ENCODE measurements around the gene SLC25A25. TPM values are rescaled to one million over a fixed set of nuclear protein-coding genes. Genes with fewer than 3 reads are reported as not detected.

SLC25A25 gene
- total RNA-seq, result 8.0 and 12.2 TPM in 2 replicates

GRCh38 chr9:128067645-128068385, at the start of gene SLC25A25:
SLC25A25 (plus strand) TSS chr9:128068232; CDS start chr9:128068320, 88 bp downstream.

DNA sequence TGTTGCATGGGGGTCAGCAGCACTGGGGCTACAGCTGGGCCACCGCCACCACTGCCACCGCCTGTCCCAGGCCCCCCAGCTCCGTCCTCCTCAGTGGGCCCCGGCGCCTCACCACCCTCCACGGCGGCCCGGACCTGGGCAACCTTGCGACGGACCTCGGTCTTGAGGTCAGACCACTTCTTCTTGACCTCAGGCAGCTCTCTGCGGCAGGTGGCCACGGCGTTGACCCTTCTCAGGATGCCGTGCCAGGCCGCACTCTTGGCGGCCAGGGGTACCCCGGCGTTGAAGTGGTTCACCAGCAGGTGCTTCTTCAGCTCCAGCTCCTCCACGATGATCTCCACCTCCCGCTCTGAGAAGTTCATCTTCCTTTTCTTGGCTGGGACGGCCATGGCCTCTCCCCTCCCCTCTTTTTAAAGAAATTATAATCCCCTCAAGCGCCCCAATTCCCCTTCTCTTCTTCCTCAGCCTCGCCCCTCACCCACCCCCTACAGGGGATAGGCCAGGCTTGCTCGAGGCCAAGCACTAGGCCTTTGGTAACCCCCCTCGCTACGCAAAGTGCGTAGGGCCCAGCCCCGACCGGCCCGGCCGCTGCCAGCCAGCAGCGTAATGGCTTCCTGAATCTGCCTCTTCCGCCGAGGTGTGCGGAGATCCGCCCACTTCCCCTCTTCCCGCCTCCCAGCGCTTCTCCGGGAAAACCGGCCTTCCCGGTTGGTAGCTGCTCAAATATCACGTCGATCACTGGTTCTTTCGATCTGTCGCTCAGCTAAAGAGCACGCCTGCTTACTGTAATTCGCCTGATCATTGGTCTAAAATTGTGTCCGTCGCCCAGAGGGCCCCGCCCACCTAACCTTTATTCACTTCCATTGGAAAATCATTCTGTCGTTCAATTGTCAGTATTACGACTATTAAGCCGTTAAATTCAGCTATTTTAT, 1.1 kb upstream of the SLC25A25 start, which contains the start of gene NAIF1:
Gene NAIF1, minus strand, starts transcription at position 608 of the 932 bp plus-strand sequence. Its CDS starts 219 bp downstream, at position 389.

DNA sequence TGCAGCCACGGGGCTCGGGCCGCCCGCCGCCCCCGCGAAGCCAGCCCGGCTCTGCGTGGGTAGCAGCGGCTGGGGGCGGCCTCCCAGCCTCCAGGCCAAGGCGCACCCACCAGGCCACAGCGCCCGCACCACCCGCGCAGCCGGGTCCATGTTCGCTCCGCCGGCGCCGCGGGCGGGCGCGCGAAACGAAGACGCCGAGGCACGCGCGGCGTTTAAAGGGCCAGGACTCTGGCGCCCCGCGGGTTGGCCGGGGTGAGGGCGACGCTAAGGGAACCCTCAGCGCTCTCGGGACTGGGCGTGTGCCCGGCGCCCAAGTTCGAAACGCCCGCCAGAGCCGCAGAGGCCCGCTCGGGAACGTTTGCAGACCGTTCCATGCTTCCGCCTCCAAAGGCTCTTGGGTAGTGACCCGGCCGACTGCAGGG, 59.5 kb downstream of the SLC25A25 start, which contains the start of gene PTGES2:
Gene PTGES2, minus strand, starts transcription at position 162 of the 422 bp plus-strand sequence. Its CDS starts 12 bp downstream, at position 150.

DNA sequence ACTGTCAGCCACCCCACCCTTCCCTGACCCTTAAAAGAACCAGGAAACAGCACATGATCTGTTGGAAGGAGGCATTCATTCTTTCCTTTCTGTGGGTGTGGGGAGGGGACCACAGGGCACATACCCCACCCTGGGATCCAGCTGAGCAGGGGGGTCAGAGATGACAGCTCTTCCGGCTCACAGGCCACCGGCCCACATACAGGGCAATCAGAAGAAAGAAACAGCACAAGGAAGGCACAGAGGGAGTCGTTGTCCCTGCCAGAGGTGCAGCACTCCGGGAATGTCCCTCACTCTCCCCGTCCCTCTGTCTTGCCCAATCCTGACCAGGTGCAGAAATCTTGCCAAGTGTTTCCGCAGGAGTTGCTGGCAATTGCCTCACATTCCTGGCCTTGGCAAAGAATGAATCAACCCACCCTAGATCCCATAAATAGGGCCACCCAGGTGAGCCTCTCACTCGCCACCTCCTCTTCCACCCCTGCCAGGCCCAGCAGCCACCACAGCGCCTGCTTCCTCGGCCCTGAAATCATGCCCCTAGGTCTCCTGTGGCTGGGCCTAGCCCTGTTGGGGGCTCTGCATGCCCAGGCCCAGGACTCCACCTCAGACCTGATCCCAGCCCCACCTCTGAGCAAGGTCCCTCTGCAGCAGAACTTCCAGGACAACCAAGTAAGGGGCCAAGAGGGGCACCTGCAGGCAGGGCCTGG, 81.1 kb downstream of the SLC25A25 start, which contains the start of gene LCN2:
Gene LCN2, plus strand, starts transcription at position 453 of the 701 bp plus-strand sequence. Its CDS starts 73 bp downstream, at position 526.

Other genes with a start within 250 kb of the SLC25A25 start
- gene ENG, start 213.6 kb upstream of the SLC25A25 start, total RNA-seq, result 213 and 258 TPM in 2 replicates
- gene AK1, start 190.6 kb upstream of the SLC25A25 start, total RNA-seq, result 53.7 and 57.8 TPM in 2 replicates
- 79.0 and 95.3 TPM in 2 replicates for gene ST6GALNAC6, start 168.6 kb upstream of the SLC25A25 start, total RNA-seq
- gene ST6GALNAC4, start 151.2 kb upstream of the SLC25A25 start, total RNA-seq, result 67.5 and 83.5 TPM in 2 replicates
- 0.44 and 4.5 TPM in 2 replicates for gene PIP5KL1, start 137.5 kb upstream of the SLC25A25 start, total RNA-seq
- 13.0 and 14.4 TPM in 2 replicates for gene DPM2, start 130.4 kb upstream of the SLC25A25 start, total RNA-seq
- gene EEIG1, start 87.2 kb upstream of the SLC25A25 start, total RNA-seq, result 13.5 and 15.4 TPM in 2 replicates
- 7.1 and 8.1 TPM in 2 replicates for gene NAIF1, start 912 bp upstream of the SLC25A25 start, total RNA-seq
- 39.4 and 40.7 TPM in 2 replicates for gene PTGES2, start 59.5 kb downstream of the SLC25A25 start, total RNA-seq
- gene LCN2, start 81.2 kb downstream of the SLC25A25 start, total RNA-seq, result not detected in 2 replicates
- 279 and 292 TPM in 2 replicates for gene BBLN, start 92.0 kb downstream of the SLC25A25 start, total RNA-seq
- 40.2 and 45.4 TPM in 2 replicates for gene CIZ1, start 123.3 kb downstream of the SLC25A25 start, total RNA-seq
- 3.6 and 5.6 TPM in 2 replicates for gene DNM1, start 135.1 kb downstream of the SLC25A25 start, total RNA-seq
- 110 and 144 TPM in 2 replicates for gene GOLGA2, start 207.8 kb downstream of the SLC25A25 start, total RNA-seq
- 27.2 and 35.1 TPM in 2 replicates for gene SWI5, start 208.0 kb downstream of the SLC25A25 start, total RNA-seq

All from cardiac ventricle fibroblast (primary cell).